ENCODE data around the gene S100A12.

S100A12 gene

GRCh38 chr1:153336650-153337049 lies 38.8 kb downstream of the S100A12 start:
- DNase-seq (ENCODE audit: low spot score): no peak

- DNase-seq (ENCODE audit: low spot score): no peak
These were observed 41.5 kb downstream of the S100A12 start for GRCh38 chr1:153333902-153334301.

GRCh38 chr1:153324912-153325311 lies 50.5 kb downstream of the S100A12 start:
- peak; percentile 13 for DNase-seq (ENCODE audit: low spot score)
